ENCODE results near the gene DBI. TPM values are rescaled to one million over a fixed set of nuclear protein-coding genes. Genes with fewer than 3 reads are reported as not detected.

DBI gene
- total RNA-seq, 6 experiments from 2014 or later = 76.6 to 139 (median 101) TPM

- H3K4me3 Mint-ChIP-seq = peak overlapping the region; percentile 97; the same call in 1 of the 2 replicates
- peaks cover 15% of the 10 kb centered on the region for H3K36me3 Mint-ChIP-seq (ENCODE audit: low read depth)
- TF ChIP-seq CTCF (IDR thresholded peaks at IDR 0.05) = no peak
- H3K4me1 Mint-ChIP-seq (ENCODE audit: low read depth) = peaks cover 28% of the 10 kb centered on the region
- no peak for DNase-seq
- H3K27me3 Mint-ChIP-seq (ENCODE audit: insufficient read depth) = no peaks in the 10 kb centered on the region; the same call in 1 of the 2 replicates
- H3K9me3 Mint-ChIP-seq = no peaks in the 10 kb centered on the region
- H3K27ac Mint-ChIP-seq = no peak overlapping the region
Measured at GRCh38 chr2:119364798-119365197, 2.0 kb upstream of the DBI start.

GRCh38 chr2:119365436-119365835, 1.3 kb upstream of the DBI start:
- Mint-ChIP-seq H3K36me3 (ENCODE audit: low read depth) (peaks cover 19% of the 10 kb centered on the region), H3K9me3 (no peaks in the 10 kb centered on the region), H3K4me3 (peak overlapping the region; percentile 97), H3K27me3 (ENCODE audit: insufficient read depth) (no peaks in the 10 kb centered on the region; the same call in 1 of the 2 replicates), H3K4me1 (ENCODE audit: low read depth) (peaks cover 28% of the 10 kb centered on the region), H3K27ac (peak overlapping the region; percentile 80)
- no peak for DNase-seq
- TF ChIP-seq CTCF (IDR thresholded peaks at IDR 0.05) = no peak

GRCh38 chr2:119366161-119366648, 572 bp upstream of the DBI start:
- Mint-ChIP-seq H3K4me3 (peak overlapping the region; percentile 97), H3K4me1 (ENCODE audit: low read depth) (peaks cover 28% of the 10 kb centered on the region), H3K27me3 (ENCODE audit: insufficient read depth) (no peaks in the 10 kb centered on the region; the same call in 1 of the 2 replicates), H3K27ac (peak overlapping the region; percentile 80), H3K9me3 (no peaks in the 10 kb centered on the region), H3K36me3 (ENCODE audit: low read depth) (peaks cover 26% of the 10 kb centered on the region)
- TF ChIP-seq CTCF (IDR thresholded peaks at IDR 0.05) = no peak
- DNase-seq = peak; percentile 12

GRCh38 chr2:119367472-119368099, 809 bp downstream of the DBI start:
- Mint-ChIP-seq H3K27ac (peak overlapping the region; percentile 80), H3K4me1 (ENCODE audit: low read depth) (peaks cover 28% of the 10 kb centered on the region), H3K4me3 (peak overlapping the region; percentile 97), H3K36me3 (ENCODE audit: low read depth) (peaks cover 31% of the 10 kb centered on the region), H3K9me3 (no peaks in the 10 kb centered on the region), H3K27me3 (ENCODE audit: insufficient read depth) (no peaks in the 10 kb centered on the region; the same call in 1 of the 2 replicates)
- TF ChIP-seq CTCF (IDR thresholded peaks at IDR 0.05) = no peak
- DNase-seq = peak; percentile 2

GRCh38 chr2:119369845-119370244, 3.1 kb downstream of the DBI start:
- no peak overlapping the region for H3K27ac Mint-ChIP-seq
- peaks cover 23% of the 10 kb centered on the region for H3K4me1 Mint-ChIP-seq (ENCODE audit: low read depth)
- DNase-seq = no peak
- H3K4me3 Mint-ChIP-seq = no peak overlapping the region
- no peaks in the 10 kb centered on the region; the same call in 1 of the 2 replicates for H3K9me3 Mint-ChIP-seq
- H3K36me3 Mint-ChIP-seq (ENCODE audit: low read depth) = peaks cover 53% of the 10 kb centered on the region
- H3K27me3 Mint-ChIP-seq (ENCODE audit: insufficient read depth) = peaks cover 2% of the 10 kb centered on the region
- TF ChIP-seq CTCF (IDR thresholded peaks at IDR 0.05) = no peak

Measured in HFFc6 (cell line).